HCT116 (cell line): ENCODE data around the gene TMSB4Y. TPM values are rescaled to one million over a fixed set of nuclear protein-coding genes. Genes with fewer than 3 reads are reported as not detected.

ENCODE experiments used
- ATAC-seq: fragments of 200-7000 bp; cut with Tn5 transposase; 2 replicates; pipeline ENCODE4 v1.9.1; 2020; ENCODE audit warnings: mild to moderate bottlenecking, moderate library complexity
- BruUV-seq: library from RNA; stranded (reverse); fragments of 400-500 nt; replicated peaks from 2 replicates; lab custom pipeline; 2021; lab: Mats Ljungman, UMichigan
- CTCF ChIA-PET: fragments of 300-600 bp; sonication (Branson Sonifier 250); formaldehyde crosslinking; loops from one replicate; lab custom pipeline; 2021; ENCODE audit warnings: antibody characterized with exemption; lab: Charles Lee
- POLR2A ChIA-PET: fragments of 300-600, 350-600 bp; sonication (Branson Sonifier 250); formaldehyde crosslinking; loops from one replicate; lab custom pipeline; 2021; ENCODE audit warnings: antibody characterized with exemption; lab: Charles Lee
- RAD21 ChIA-PET, 2 experiments: fragments of 300-600 bp; sonication (Branson Sonifier 250); formaldehyde crosslinking; loops; one replicate each; lab custom pipeline; 2023; ENCODE audit warnings: low total read pairs in 2 of 2; ENCODE audit not compliant: uncharacterized antibody in 2 of 2, unreplicated experiment in 2 of 2, low non-redundant PET in 1 of 2; lab: Charles Lee
- DNase-seq: peaks from one replicate; pipeline ENCODE4 v3.0.0-alpha.2; 2010; ENCODE audit warnings: low read depth, low spot score
- H2AFZ ChIP-seq: fragments of 200-600 bp; shearing (Covaris generic), sonication (generic); 2 replicates; pipeline ENCODE4 v1.6.1; 2017; ENCODE audit warnings: low read depth, mixed run types, mixed read lengths, antibody characterized with exemption, low read length; ENCODE audit not compliant: poor library complexity, severe bottlenecking
- H3K27ac ChIP-seq: 2 replicates; pipeline ENCODE4 v1.5.1; 2012; ENCODE audit warnings: low read depth, low read length
- H3K27me3 ChIP-seq: fragments of 200-600 bp; sonication (generic); 2 replicates; pipeline ENCODE4 v1.6.1; 2016; ENCODE audit warnings: mixed run types, low read length, mixed read lengths; ENCODE audit not compliant: insufficient read depth
- H3K36me3 ChIP-seq, 2 experiments: fragments of 200-500 bp in 1 of 2; fragments of 200-600 bp in 1 of 2; sonication (Bioruptor generic) in 1 of 2; sonication (generic) in 1 of 2; 2 replicates each; pipeline versions ENCODE4 v1.5.1 to v1.6.1; 2014 to 2016; ENCODE audit warnings: low read length in 2 of 2, inconsistent platforms in 1 of 2, mixed read lengths in 1 of 2, mixed run types in 1 of 2; ENCODE audit not compliant: insufficient read depth in 2 of 2, control insufficient read depth in 1 of 2
- H3K4me1 ChIP-seq, 2 experiments: fragments of 200-600 bp in 1 of 2; sonication (generic) in 1 of 2; 2 replicates each; pipeline versions ENCODE4 v1.5.1 to v1.6.1; 2012 to 2017; ENCODE audit warnings: low read length in 2 of 2, inconsistent platforms in 1 of 2, mild to moderate bottlenecking in 1 of 2, mixed read lengths in 1 of 2, mixed run types in 1 of 2, moderate library complexity in 1 of 2; ENCODE audit not compliant: insufficient read depth in 2 of 2, control insufficient read depth in 1 of 2
- H3K4me2 ChIP-seq: fragments of 200-600 bp; sonication (generic); 2 replicates; pipeline ENCODE4 v1.6.1; 2017; ENCODE audit warnings: mixed run types, low read length, mixed read lengths
- H3K4me3 ChIP-seq, 2 experiments: fragments of 200-600 bp in 1 of 2; sonication (generic) in 1 of 2; replicated peaks in 1 of 2; 2 replicates each; pipeline ENCODE4 v1.5.1; 2011 to 2016; ENCODE audit warnings: low read length in 2 of 2, control low read depth in 1 of 2, low read depth in 1 of 2, mild to moderate bottlenecking in 1 of 2, mixed read lengths in 1 of 2, mixed run types in 1 of 2
- H3K79me2 ChIP-seq: fragments of 200-600 bp; sonication (generic); 2 replicates; pipeline ENCODE4 v1.6.1; 2017; ENCODE audit warnings: mild to moderate bottlenecking, mixed run types, low read length, moderate library complexity, mixed read lengths; ENCODE audit not compliant: insufficient read depth
- H3K9ac ChIP-seq: fragments of 200-600 bp; sonication (generic); 2 replicates; pipeline ENCODE4 v1.6.1; 2016; ENCODE audit warnings: low read length, mixed read lengths
- H3K9me2 ChIP-seq: fragments of 200-600 bp; sonication (generic), shearing (Covaris generic); 2 replicates; pipeline ENCODE4 v1.6.1; 2017; ENCODE audit warnings: mixed run types, mild to moderate bottlenecking, moderate library complexity; ENCODE audit not compliant: insufficient read depth
- H3K9me3 ChIP-seq, 2 experiments: fragments of 200-500 bp in 1 of 2; fragments of 200-600 bp in 1 of 2; sonication (Bioruptor generic) in 1 of 2; sonication (generic) in 1 of 2; 2 replicates each; pipeline ENCODE4 v1.6.1; 2014 to 2017; ENCODE audit warnings: low read length in 2 of 2, mixed read lengths in 2 of 2, inconsistent platforms in 1 of 2, low read depth in 1 of 2, mild to moderate bottlenecking in 1 of 2, mixed run types in 1 of 2, moderate library complexity in 1 of 2; ENCODE audit not compliant: control insufficient read depth in 1 of 2, insufficient read depth in 1 of 2
- H4K20me1 ChIP-seq: fragments of 200-600 bp; sonication (generic), shearing (Covaris generic); 2 replicates; pipeline ENCODE4 v1.6.1; 2017; ENCODE audit warnings: mixed run types, mild to moderate bottlenecking, moderate library complexity; ENCODE audit not compliant: insufficient read depth
- CBX3 ChIP-seq: IDR thresholded peaks from 2 replicates; pipeline ENCODE4 v1.6.1; 2012; ENCODE audit warnings: low read depth
- CEBPB ChIP-seq: IDR thresholded peaks from 2 replicates; pipeline ENCODE4 v1.6.1; 2012; ENCODE audit warnings: low read depth
- EZH2phosphoT487 ChIP-seq: fragments of 200-600 bp; IDR thresholded peaks from 2 replicates; pipeline ENCODE4 v1.6.1; 2018; ENCODE audit warnings: antibody characterized with exemption, borderline replicate concordance
- FOSL1 ChIP-seq: IDR thresholded peaks from 2 replicates; pipeline ENCODE4 v1.6.1; 2012; ENCODE audit warnings: low read depth
- MAX ChIP-seq: IDR thresholded peaks from 2 replicates; pipeline ENCODE4 v1.6.1; 2012
- POLR2A ChIP-seq: IDR thresholded peaks from 2 replicates; pipeline ENCODE4 v1.7.0; 2011; ENCODE audit warnings: borderline replicate concordance; ENCODE audit not compliant: insufficient read depth, insufficient read length; ENCODE audit errors: extremely low read depth
- REST ChIP-seq: IDR thresholded peaks from 2 replicates; pipeline ENCODE4 v1.6.1; 2012; ENCODE audit warnings: low read depth
- intact Hi-C: fragments of 100-400 bp; cut with micrococcal nuclease; formaldehyde crosslinking; loops from 2 replicates; pipeline ENCODE4 v1.10.0; 2022
- total RNA-seq: library from RNA; stranded (reverse); gene quantifications from one replicate; pipeline ENCODE4 v1.2.1, GENCODE V29; 2021; ENCODE audit not compliant: unreplicated experiment

Gene TMSB4Y
- total RNA-seq, 1 experiment from 2014 or later: 0.76 TPM

GRCh38 chrY:13704121-13704930 lies 627 bp downstream of the TMSB4Y start:
- no peaks in the 10 kb centered on the region for H3K79me2 ChIP-seq
- H2AFZ ChIP-seq: no peak overlapping the region
- TF ChIP-seq REST (no peak), POLR2A (no peak), EZH2phosphoT487 (no peak), CEBPB (no peak), CBX3 (no peak), MAX (no peak), FOSL1 (no peak)
- peak overlapping the region; percentile 37 to 47 for H3K4me3 ChIP-seq
- no peaks in the 10 kb centered on the region for H3K27me3 ChIP-seq
- ChIA-PET CTCF (no interaction called here), POLR2A (no interaction called here), RAD21 (no interaction called here)
- H4K20me1 ChIP-seq: no peaks in the 10 kb centered on the region
- no peaks in the 10 kb centered on the region for H3K9me3 ChIP-seq
- no peaks in the 10 kb centered on the region for H3K36me3 ChIP-seq
- H3K4me1 ChIP-seq: peaks cover 0 to 3% of the 10 kb centered on the region in 2 experiments; a peak in 1 of 4 replicates
- peak overlapping the region; percentile 57 for H3K9ac ChIP-seq
- BruUV-seq: TSS peak; percentile 42
- ATAC-seq (no peak), DNase-seq (no peak)
- H3K27ac ChIP-seq: no peak overlapping the region
- H3K9me2 ChIP-seq: no peaks in the 10 kb centered on the region
- intact Hi-C loops: loop anchor here (5.0 kb wide), 1 partner anchor 222 kb away; the partner anchor contains the start of gene UTY
- peak overlapping the region; percentile 56 for H3K4me2 ChIP-seq
